ENCODE results near the gene DHRS7B.
"Not testable (repeated sequence)": the region's sequence is repeated elsewhere in the genome, so short reads cannot be mapped to it uniquely, and the experiment has no call there.

The DHRS7B gene, protein sequence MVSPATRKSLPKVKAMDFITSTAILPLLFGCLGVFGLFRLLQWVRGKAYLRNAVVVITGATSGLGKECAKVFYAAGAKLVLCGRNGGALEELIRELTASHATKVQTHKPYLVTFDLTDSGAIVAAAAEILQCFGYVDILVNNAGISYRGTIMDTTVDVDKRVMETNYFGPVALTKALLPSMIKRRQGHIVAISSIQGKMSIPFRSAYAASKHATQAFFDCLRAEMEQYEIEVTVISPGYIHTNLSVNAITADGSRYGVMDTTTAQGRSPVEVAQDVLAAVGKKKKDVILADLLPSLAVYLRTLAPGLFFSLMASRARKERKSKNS

DNA sequence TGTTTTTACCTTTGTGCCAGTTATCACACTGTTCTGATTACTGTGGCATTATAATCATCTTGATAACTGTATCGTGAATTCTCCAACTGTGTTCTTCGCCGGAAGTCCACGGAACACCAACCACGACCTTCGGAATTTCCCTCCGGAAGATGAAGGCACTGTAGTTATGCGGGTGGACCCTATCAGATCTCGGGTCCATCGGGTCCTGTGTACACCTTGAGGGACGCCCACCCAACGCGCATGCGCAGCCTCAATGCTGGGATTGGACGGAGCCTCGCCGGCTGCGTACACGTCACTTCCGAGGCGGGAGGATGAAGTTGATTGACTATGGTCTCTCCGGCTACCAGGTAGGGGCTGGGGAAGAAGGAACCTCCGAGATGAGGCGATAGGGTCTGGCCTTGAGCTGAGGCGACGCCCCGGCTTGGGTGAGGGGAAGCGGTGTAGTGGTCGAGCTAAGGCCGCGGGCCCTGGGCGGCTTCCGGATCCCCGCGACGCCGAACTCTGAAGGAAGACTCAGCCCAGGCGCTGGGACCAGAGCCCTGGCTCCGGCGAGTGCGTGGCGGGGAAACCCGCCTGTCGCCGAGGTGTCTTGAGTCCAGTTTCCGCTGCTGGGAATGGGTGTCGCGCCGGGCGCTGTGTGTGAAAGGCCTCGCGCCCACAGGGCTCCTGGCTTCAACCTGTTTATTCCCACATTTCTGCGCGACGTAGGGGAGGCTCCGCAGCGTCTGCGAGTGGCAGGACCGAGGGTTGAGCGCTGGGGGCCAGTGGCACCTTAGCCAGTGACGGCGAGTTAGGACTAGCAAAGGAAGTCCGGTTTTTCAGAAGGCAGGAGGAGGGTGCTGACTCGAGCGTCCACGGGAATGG is at the start of gene DHRS7B:
Gene DHRS7B (plus strand): TSS at position 320 of the 864 bp plus-strand sequence. CDS start 8 bp downstream, at position 328.
- Histone ChIP-seq H3K27ac (ENCODE audit: low read depth in 2 of 2, low read length in 2 of 2) (peak within 1 kb of the TSS; percentile 94 to 96), H3K27me3 (ENCODE audit: control insufficient read depth in 2 of 2, insufficient read depth in 2 of 2, low read length in 2 of 2) (no peaks in the 10 kb centered on the region), H3K4me1 (ENCODE audit: control insufficient read depth in 2 of 2, insufficient read depth in 2 of 2, low read length in 2 of 2) (peaks cover 11 to 14% of the 10 kb centered on the region in 2 donors), H3K9me3 (ENCODE audit: control insufficient read depth in 2 of 2, low read length in 2 of 2) (no peaks in the 10 kb centered on the region), H3K4me3 (ENCODE audit: low read length in 2 of 2) (peak within 1 kb of the TSS; percentile 96 to 97), H3K36me3 (ENCODE audit: control insufficient read depth in 2 of 2, insufficient read depth in 2 of 2, low read length in 2 of 2) (no peaks in the 10 kb centered on the region), H3K9ac (ENCODE audit: low read depth in 1 of 2, low read length in 2 of 2) (peak within 1 kb of the TSS; percentile 91 to 96)

DNA sequence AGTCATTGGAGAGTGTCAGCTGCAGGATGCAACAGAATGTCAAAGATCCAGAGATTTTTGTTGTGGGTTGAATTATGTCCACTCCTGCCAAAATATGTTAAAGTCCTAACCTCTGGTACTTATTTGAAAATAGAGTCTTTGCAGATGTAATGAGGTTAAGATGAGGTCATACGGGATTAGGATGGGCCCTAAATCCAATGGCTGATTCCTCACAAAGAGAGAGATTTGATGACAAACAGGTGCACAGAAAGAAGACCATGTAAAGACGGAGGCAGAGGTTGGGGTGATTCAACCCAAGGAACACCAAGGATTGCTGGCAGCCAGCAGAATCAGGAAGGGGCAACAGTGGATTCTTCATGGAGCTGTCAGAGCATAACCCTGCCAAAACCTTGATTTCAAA is 49.5 kb upstream of the DHRS7B start:
- Histone ChIP-seq H3K27ac (ENCODE audit: low read depth in 2 of 2, low read length in 2 of 2) (no peak overlapping the region), H3K4me1 (ENCODE audit: control insufficient read depth in 2 of 2, insufficient read depth in 2 of 2, low read length in 2 of 2) (peaks cover 0 to 5% of the 10 kb centered on the region in 2 donors), H3K27me3 (ENCODE audit: control insufficient read depth in 2 of 2, insufficient read depth in 2 of 2, low read length in 2 of 2) (no peaks in the 10 kb centered on the region), H3K36me3 (ENCODE audit: control insufficient read depth in 2 of 2, insufficient read depth in 2 of 2, low read length in 2 of 2) (no peaks in the 10 kb centered on the region), H3K9me3 (ENCODE audit: control insufficient read depth in 2 of 2, low read length in 2 of 2) (no peaks in the 10 kb centered on the region), H3K9ac (ENCODE audit: low read depth in 1 of 2, low read length in 2 of 2) (no peak overlapping the region), H3K4me3 (ENCODE audit: low read length in 2 of 2) (no peak overlapping the region)

DNA sequence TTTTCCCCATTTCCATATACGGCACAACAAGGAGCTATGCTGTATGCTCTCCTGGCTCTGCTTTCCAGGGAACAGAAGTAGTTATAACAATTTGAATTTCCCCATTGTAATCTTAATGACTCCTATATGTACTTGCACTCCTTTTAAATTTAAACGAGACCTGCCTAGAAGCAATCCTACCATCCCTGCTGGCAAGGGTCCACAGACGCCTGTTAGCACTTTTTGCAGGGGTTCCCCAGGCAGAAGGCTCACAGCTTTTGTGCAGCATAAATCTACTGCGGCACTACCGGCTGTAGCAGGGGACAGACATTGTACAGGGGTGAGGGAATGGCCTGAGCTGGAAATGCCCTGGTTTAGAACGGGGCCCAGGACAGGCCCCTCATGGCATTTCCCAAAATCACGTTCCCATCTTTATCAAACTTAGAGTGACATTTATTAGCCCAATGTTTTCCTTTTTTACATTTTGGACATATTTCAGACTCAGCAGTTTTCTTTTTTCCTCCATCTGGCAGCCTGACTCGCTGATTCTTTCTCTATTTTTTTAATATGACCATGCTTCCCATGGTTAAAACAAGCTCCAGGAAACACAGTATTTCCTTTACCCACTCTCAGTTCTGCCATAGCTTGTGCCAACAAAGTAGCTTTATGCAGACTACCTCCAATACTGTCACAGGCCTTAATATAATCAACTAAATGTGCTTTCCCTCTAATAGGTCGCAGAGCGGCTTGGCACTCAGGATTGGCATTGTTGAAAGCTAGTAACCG is 48.6 kb upstream of the DHRS7B start:
- Histone ChIP-seq H3K27me3 (ENCODE audit: control insufficient read depth in 2 of 2, insufficient read depth in 2 of 2, low read length in 2 of 2) (no peaks in the 10 kb centered on the region), H3K36me3 (ENCODE audit: control insufficient read depth in 2 of 2, insufficient read depth in 2 of 2, low read length in 2 of 2) (no peaks in the 10 kb centered on the region), H3K4me3 (ENCODE audit: low read length in 2 of 2) (no peak overlapping the region), H3K9ac (ENCODE audit: low read depth in 1 of 2, low read length in 2 of 2) (no peak overlapping the region), H3K4me1 (ENCODE audit: control insufficient read depth in 2 of 2, insufficient read depth in 2 of 2, low read length in 2 of 2) (peaks cover 0 to 5% of the 10 kb centered on the region in 2 donors), H3K27ac (ENCODE audit: low read depth in 2 of 2, low read length in 2 of 2) (no peak overlapping the region), H3K9me3 (ENCODE audit: control insufficient read depth in 2 of 2, low read length in 2 of 2) (no peaks in the 10 kb centered on the region)

DNA sequence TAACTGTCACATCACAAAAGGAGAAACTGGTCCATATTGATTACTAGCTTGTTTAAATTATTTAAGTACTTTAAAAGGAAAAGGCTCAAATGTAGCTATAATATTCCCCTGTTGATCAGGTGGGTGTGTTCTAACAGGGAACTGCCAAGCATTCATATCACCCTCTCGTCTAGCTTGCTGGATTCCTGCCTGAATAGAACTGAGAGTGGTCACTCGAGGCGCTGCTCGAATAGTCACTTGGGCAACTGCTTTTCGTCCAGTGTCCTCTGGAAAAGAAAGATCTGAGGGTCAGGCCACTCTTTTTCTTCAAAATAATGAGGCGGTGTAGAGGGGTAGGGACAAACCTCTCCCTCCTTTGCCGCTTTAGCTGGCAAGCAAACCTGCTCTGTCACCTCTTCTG is 47.6 kb upstream of the DHRS7B start:
- H3K27me3 ChIP-seq (ENCODE audit: control insufficient read depth in 2 of 2, insufficient read depth in 2 of 2, low read length in 2 of 2) = no peaks in the 10 kb centered on the region
- H3K4me3 ChIP-seq (ENCODE audit: low read length in 2 of 2) = no peak overlapping the region
- H3K27ac ChIP-seq (ENCODE audit: low read depth in 2 of 2, low read length in 2 of 2) = no peak overlapping the region
- H3K9ac ChIP-seq (ENCODE audit: low read depth in 1 of 2, low read length in 2 of 2) = no peak overlapping the region
- H3K36me3 ChIP-seq (ENCODE audit: control insufficient read depth in 2 of 2, insufficient read depth in 2 of 2, low read length in 2 of 2) = no peaks in the 10 kb centered on the region
- H3K9me3 ChIP-seq (ENCODE audit: control insufficient read depth in 2 of 2, low read length in 2 of 2) = no peaks in the 10 kb centered on the region
- H3K4me1 ChIP-seq (ENCODE audit: control insufficient read depth in 2 of 2, insufficient read depth in 2 of 2, low read length in 2 of 2) = peaks cover 0 to 5% of the 10 kb centered on the region in 2 donors

DNA sequence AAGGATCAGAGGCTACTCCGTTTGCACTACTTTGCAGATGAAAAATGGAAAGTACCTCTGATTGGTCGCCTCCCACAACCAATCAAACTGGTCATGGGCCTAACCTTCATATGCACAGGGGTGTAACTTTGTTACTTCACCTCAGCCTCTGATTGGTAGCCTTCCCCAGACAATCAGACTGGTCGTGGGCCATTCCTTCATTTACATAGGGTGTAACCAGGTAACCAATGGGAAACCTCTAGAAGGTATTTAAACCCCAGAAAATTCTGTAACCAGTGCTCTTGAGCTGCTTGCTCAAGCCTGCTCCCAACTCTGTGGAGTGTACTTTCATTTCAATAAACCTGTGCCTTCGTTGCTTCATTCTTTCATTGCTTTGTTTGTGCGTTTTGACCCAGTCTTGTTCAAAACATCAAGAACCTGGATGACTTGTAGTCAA is 44.7 kb upstream of the DHRS7B start:
- Histone ChIP-seq H3K27me3 (ENCODE audit: control insufficient read depth in 2 of 2, insufficient read depth in 2 of 2, low read length in 2 of 2) (no peaks in the 10 kb centered on the region), H3K36me3 (ENCODE audit: control insufficient read depth in 2 of 2, insufficient read depth in 2 of 2, low read length in 2 of 2) (no peaks in the 10 kb centered on the region), H3K9me3 (ENCODE audit: control insufficient read depth in 2 of 2, low read length in 2 of 2) (no peaks in the 10 kb centered on the region)

DNA sequence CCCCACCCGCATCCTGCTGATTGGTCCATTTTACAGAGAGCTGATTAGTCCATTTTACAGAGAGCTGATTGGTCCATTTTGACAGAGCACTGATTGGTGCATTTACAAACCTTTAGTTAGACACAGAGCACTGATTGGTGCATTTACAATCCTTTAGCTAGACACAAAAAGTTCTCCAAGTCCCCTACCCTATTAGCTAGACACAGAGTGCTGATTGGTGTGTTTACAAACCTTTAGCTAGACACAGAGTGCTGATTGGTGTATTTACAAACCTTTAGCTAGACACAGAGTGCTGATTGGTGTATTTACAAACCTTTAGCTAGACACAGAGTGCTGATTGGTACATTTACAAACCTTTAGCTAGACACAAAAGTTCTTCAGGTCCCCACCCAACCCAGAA is 41.5 kb upstream of the DHRS7B start:
- H3K4me1 ChIP-seq (ENCODE audit: control insufficient read depth in 2 of 2, insufficient read depth in 2 of 2, low read length in 2 of 2); H3K27me3 ChIP-seq (ENCODE audit: control insufficient read depth in 2 of 2, insufficient read depth in 2 of 2, low read length in 2 of 2); H3K4me3 ChIP-seq (ENCODE audit: low read length in 2 of 2); H3K36me3 ChIP-seq (ENCODE audit: control insufficient read depth in 2 of 2, insufficient read depth in 2 of 2, low read length in 2 of 2); H3K27ac ChIP-seq (ENCODE audit: low read depth in 2 of 2, low read length in 2 of 2); H3K9ac ChIP-seq (ENCODE audit: low read depth in 1 of 2, low read length in 2 of 2); H3K9me3 ChIP-seq (ENCODE audit: control insufficient read depth in 2 of 2, low read length in 2 of 2): not testable (repeated sequence)

More for the DNA sequence above, 44.7 kb upstream of the DHRS7B start:
- no peak overlapping the region for H3K9ac ChIP-seq (ENCODE audit: low read depth in 1 of 2, low read length in 2 of 2)
- H3K27ac ChIP-seq (ENCODE audit: low read depth in 2 of 2, low read length in 2 of 2) = no peak overlapping the region
- H3K4me1 ChIP-seq (ENCODE audit: control insufficient read depth in 2 of 2, insufficient read depth in 2 of 2, low read length in 2 of 2) = no peaks in the 10 kb centered on the region
- H3K4me3 ChIP-seq (ENCODE audit: low read length in 2 of 2) = no peak overlapping the region

DNA sequence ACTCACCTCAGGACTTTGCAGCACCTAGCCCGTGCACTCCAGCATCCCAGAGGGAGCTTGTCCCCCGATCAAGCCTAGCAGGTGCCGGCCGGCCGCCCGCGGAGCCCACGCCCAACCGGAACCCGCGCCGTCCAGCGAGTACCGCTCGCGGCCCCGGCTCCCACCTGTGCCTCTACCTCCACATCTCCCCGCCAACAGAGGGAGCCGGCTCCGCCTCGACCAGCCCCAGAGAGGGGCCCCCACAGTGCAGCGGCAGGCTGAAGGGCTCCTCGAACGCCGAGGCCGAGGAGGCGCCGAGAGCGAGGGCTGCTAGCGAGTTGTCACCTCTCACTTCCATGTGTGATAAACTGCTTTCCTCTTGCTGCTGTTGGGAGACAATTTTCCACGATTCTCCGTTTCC is 41.1 kb upstream of the DHRS7B start:
- H3K9ac ChIP-seq (ENCODE audit: low read depth in 1 of 2, low read length in 2 of 2) = no peak overlapping the region
- H3K27me3 ChIP-seq (ENCODE audit: control insufficient read depth in 2 of 2, insufficient read depth in 2 of 2, low read length in 2 of 2) = no peaks in the 10 kb centered on the region
- no peak overlapping the region for H3K4me3 ChIP-seq (ENCODE audit: low read length in 2 of 2)
- H3K4me1 ChIP-seq (ENCODE audit: control insufficient read depth in 2 of 2, insufficient read depth in 2 of 2, low read length in 2 of 2) = peaks cover 0 to 8% of the 10 kb centered on the region in 2 donors
- H3K27ac ChIP-seq (ENCODE audit: low read depth in 2 of 2, low read length in 2 of 2) = no peak overlapping the region
- H3K9me3 ChIP-seq (ENCODE audit: control insufficient read depth in 2 of 2, low read length in 2 of 2) = no peaks in the 10 kb centered on the region
- H3K36me3 ChIP-seq (ENCODE audit: control insufficient read depth in 2 of 2, insufficient read depth in 2 of 2, low read length in 2 of 2) = no peaks in the 10 kb centered on the region

DNA sequence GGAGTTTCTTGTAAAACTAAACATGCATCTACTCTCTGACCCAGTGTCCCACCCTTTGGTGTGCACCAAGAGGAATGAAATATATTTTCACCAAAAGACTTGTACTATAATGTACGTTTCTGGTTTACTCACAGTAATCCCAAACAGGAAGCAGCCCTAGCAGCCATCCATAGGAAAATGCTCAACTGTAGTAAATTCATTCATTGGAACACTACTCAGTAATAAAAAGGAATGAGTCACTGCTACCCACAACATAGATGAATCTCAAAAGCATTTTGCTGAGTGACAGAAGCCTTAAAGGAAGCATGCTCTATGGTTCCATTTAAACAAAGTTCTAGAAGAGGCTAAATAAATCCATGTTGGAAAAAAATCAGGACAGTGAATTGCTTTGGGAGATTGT is 37.6 kb upstream of the DHRS7B start:
- H3K36me3 ChIP-seq (ENCODE audit: control insufficient read depth in 2 of 2, insufficient read depth in 2 of 2, low read length in 2 of 2) = no peaks in the 10 kb centered on the region
- no peak overlapping the region for H3K4me3 ChIP-seq (ENCODE audit: low read length in 2 of 2)
- H3K4me1 ChIP-seq (ENCODE audit: control insufficient read depth in 2 of 2, insufficient read depth in 2 of 2, low read length in 2 of 2) = peaks cover 0 to 12% of the 10 kb centered on the region in 2 donors
- no peaks in the 10 kb centered on the region for H3K27me3 ChIP-seq (ENCODE audit: control insufficient read depth in 2 of 2, insufficient read depth in 2 of 2, low read length in 2 of 2)
- H3K9me3 ChIP-seq (ENCODE audit: control insufficient read depth in 2 of 2, low read length in 2 of 2) = no peaks in the 10 kb centered on the region
- no peak overlapping the region for H3K27ac ChIP-seq (ENCODE audit: low read depth in 2 of 2, low read length in 2 of 2)
- H3K9ac ChIP-seq (ENCODE audit: low read depth in 1 of 2, low read length in 2 of 2) = no peak overlapping the region

DNA sequence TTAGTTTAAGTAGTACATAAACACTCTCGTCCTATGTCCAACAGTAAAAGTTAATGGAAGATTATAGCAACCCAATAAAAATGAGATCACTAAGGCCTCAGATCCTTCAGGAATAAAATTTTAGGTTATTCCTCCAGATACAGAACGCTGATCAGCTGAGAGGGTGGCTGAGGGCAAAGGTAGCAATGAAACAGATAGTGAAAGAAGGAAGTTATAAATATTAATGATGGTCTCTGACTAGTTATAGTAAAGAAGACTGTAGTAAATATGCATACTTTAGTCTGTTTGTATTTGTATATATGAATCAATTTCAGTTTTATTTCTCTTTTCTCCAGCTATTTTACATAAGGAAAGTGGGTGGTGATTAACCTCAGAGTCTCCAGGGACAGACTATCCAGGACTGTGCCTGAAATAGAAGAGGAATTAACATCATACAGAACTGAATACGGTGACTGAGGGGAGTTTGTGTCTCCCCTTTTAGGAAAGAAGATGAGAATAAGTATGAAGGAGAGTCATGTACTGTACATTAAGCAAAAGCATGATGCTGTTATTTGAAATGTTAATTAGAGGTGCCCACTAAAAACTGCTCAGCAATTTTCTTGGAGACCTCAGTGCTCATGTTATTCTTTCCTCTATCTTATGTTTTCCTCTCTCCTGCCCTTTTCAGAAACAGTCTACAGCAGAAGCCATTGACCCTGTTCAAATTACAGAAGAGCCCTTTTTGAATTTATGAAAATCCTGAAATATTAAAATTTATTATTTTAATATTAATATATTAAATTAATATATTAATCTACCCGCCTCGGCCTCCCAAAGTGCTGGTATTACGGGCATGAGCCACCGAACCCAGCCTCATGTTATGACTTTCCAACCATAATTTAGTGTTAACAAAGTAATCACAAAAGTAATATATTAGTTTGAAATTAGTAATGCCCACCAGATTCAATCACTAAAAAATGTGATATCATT is 36.5 kb upstream of the DHRS7B start:
- Histone ChIP-seq H3K9ac (ENCODE audit: low read depth in 1 of 2, low read length in 2 of 2) (no peak overlapping the region), H3K27ac (ENCODE audit: low read depth in 2 of 2, low read length in 2 of 2) (peak overlapping the region in 1 of 2 donors; percentile 58), H3K4me3 (ENCODE audit: low read length in 2 of 2) (no peak overlapping the region), H3K4me1 (ENCODE audit: control insufficient read depth in 2 of 2, insufficient read depth in 2 of 2, low read length in 2 of 2) (peaks cover 0 to 15% of the 10 kb centered on the region in 2 donors), H3K36me3 (ENCODE audit: control insufficient read depth in 2 of 2, insufficient read depth in 2 of 2, low read length in 2 of 2) (no peaks in the 10 kb centered on the region), H3K27me3 (ENCODE audit: control insufficient read depth in 2 of 2, insufficient read depth in 2 of 2, low read length in 2 of 2) (no peaks in the 10 kb centered on the region), H3K9me3 (ENCODE audit: control insufficient read depth in 2 of 2, low read length in 2 of 2) (no peaks in the 10 kb centered on the region)

Data from mucosa of rectum (tissue), 2 donors.